ENCODE results near the gene MUC22. TPM values are rescaled to one million over a fixed set of nuclear protein-coding genes. Genes with fewer than 3 reads are reported as not detected.

MUC22 gene
- total RNA-seq, 5 donors from 2014 or later (not counting 1 experiment from before 2014, with no cell fraction given), result not detected

GRCh38 chr6:31025595-31025994 is 15.3 kb downstream of the MUC22 start:
- Mint-ChIP-seq H3K27me3 (peaks cover 23 to 44% of the 10 kb centered on the region in 2 donors), H3K27ac (no peak overlapping the region), H3K9me3 (no peaks in the 10 kb centered on the region), H3K4me1 (no peaks in the 10 kb centered on the region), H3K36me3 (no peaks in the 10 kb centered on the region), H3K4me3 (no peak overlapping the region)
- CTCF ChIA-PET, result no interaction called here
- Histone ChIP-seq H3K27ac (ENCODE audit: low read length) (no peak overlapping the region), H3K27me3 (replicated peaks in 1 of 2; ENCODE audit: control insufficient read depth in 2 of 2, extremely low read depth in 1 of 2, insufficient read depth in 2 of 2, low read length in 1 of 2) (peaks cover 0 to 38% of the 10 kb centered on the region in 2 experiments), H3K36me3 (ENCODE audit: control insufficient read depth in 2 of 2, extremely low read depth in 1 of 2, insufficient read depth in 1 of 2, low read length in 1 of 2) (no peaks in the 10 kb centered on the region), H3K4me1 (ENCODE audit: control insufficient read depth in 1 of 2, extremely low read depth in 1 of 2, insufficient read depth in 2 of 2, low read length in 2 of 2) (no peaks in the 10 kb centered on the region), H3K9me3 (no peaks in the 10 kb centered on the region), H3K4me3 (ENCODE audit: control insufficient read depth in 1 of 2, extremely low read depth in 1 of 2, low read length in 1 of 2) (no peak overlapping the region)
- ATAC-seq (replicated peaks in 1 of 4), result no peak
- POLR2A ChIA-PET, result no interaction called here
- WGBS (ENCODE audit: insufficient coverage), result 59% methylated on average over 4 of the region's 4 CpGs
- DNase-seq, result no peak

GRCh38 chr6:31031095-31031494 is 20.8 kb downstream of the MUC22 start:
- no peaks in the 10 kb centered on the region for H3K9me3 ChIP-seq
- peaks cover 0 to 39% of the 10 kb centered on the region in 2 experiments for H3K27me3 ChIP-seq (replicated peaks in 1 of 2; ENCODE audit: control insufficient read depth in 2 of 2, extremely low read depth in 1 of 2, insufficient read depth in 2 of 2, low read length in 1 of 2)
- POLR2A ChIA-PET, result no interaction called here
- no peak for DNase-seq
- H3K27me3 Mint-ChIP-seq, result peaks cover 21 to 24% of the 10 kb centered on the region in 2 donors
- H3K4me1 ChIP-seq (ENCODE audit: control insufficient read depth in 1 of 2, extremely low read depth in 1 of 2, insufficient read depth in 2 of 2, low read length in 2 of 2), result no peaks in the 10 kb centered on the region
- no peak overlapping the region for H3K27ac ChIP-seq (ENCODE audit: low read length)
- no peak overlapping the region for H3K27ac Mint-ChIP-seq
- no peak for ATAC-seq (replicated peaks in 1 of 4)
- H3K36me3 ChIP-seq (ENCODE audit: control insufficient read depth in 2 of 2, extremely low read depth in 1 of 2, insufficient read depth in 1 of 2, low read length in 1 of 2), result no peaks in the 10 kb centered on the region
- CTCF ChIA-PET, result interaction anchor here in 1 of 2 donors (0.6 kb wide), 1 partner anchor 184 kb away, joined by 4 read pairs; no protein-coding TSS in a partner anchor
- no peaks in the 10 kb centered on the region for H3K4me1 Mint-ChIP-seq
- no peaks in the 10 kb centered on the region for H3K36me3 Mint-ChIP-seq
- no peak overlapping the region for H3K4me3 Mint-ChIP-seq
- 78% methylated on average over 3 of the region's 6 CpGs for WGBS (ENCODE audit: insufficient coverage)
- no peaks in the 10 kb centered on the region for H3K9me3 Mint-ChIP-seq
- no peak overlapping the region for H3K4me3 ChIP-seq (ENCODE audit: control insufficient read depth in 1 of 2, extremely low read depth in 1 of 2, low read length in 1 of 2)

GRCh38 chr6:31033075-31033474 is 22.8 kb downstream of the MUC22 start:
- H3K36me3 Mint-ChIP-seq, result no peaks in the 10 kb centered on the region
- peaks cover 0 to 33% of the 10 kb centered on the region in 2 experiments for H3K27me3 ChIP-seq (replicated peaks in 1 of 2; ENCODE audit: control insufficient read depth in 2 of 2, extremely low read depth in 1 of 2, insufficient read depth in 2 of 2, low read length in 1 of 2)
- H3K4me3 Mint-ChIP-seq, result no peak overlapping the region

DNA sequence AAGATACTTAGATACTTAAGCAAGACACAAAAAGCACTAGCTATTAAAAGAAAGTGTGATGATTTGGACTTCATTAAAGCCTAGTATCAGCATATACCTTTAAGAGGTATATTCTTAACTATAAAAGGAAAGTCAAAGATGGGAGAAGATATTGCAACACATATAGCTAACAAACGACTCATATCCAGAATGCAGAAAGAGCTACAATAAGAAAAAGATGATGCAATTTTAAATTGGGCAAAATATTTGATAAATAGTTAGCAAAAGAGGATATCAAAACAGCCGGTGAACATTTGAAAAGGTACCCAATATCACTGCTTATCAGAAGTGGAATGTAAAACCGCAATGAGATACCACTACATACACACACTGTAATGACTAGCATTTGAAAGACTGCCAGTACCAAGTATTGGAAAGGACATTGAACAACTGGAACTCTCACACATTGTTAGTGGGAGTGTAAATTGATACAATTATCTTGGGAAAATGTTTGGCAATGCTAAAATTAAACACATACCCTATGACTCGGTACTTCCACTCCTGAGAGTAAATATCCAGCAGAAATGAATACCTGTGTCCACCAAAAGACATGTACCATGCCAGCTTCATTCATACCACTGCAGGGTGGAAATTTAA is 25.7 kb downstream of the MUC22 start:
- WGBS (ENCODE audit: insufficient coverage), result no CpG with 5 or more reads among the region's 4 CpGs

More at GRCh38 chr6:31033075-31033474, 22.8 kb downstream of the MUC22 start:
- H3K9me3 ChIP-seq, result no peaks in the 10 kb centered on the region
- H3K36me3 ChIP-seq (ENCODE audit: control insufficient read depth in 2 of 2, extremely low read depth in 1 of 2, insufficient read depth in 1 of 2, low read length in 1 of 2), result no peaks in the 10 kb centered on the region
- DNase-seq (no peak), ATAC-seq (replicated peaks in 1 of 4) (no peak)
- Mint-ChIP-seq H3K9me3 (no peaks in the 10 kb centered on the region), H3K4me1 (no peaks in the 10 kb centered on the region), H3K27ac (no peak overlapping the region), H3K27me3 (peaks cover 13 to 22% of the 10 kb centered on the region in 2 donors)
- CTCF ChIA-PET, result no interaction called here
- 81% methylated on average over 4 of the region's 4 CpGs for WGBS (ENCODE audit: insufficient coverage)
- H3K27ac ChIP-seq (ENCODE audit: low read length), result no peak overlapping the region
- POLR2A ChIA-PET, result no interaction called here
- no peak overlapping the region for H3K4me3 ChIP-seq (ENCODE audit: control insufficient read depth in 1 of 2, extremely low read depth in 1 of 2, low read length in 1 of 2)
- H3K4me1 ChIP-seq (ENCODE audit: control insufficient read depth in 1 of 2, extremely low read depth in 1 of 2, insufficient read depth in 2 of 2, low read length in 2 of 2), result no peaks in the 10 kb centered on the region

GRCh38 chr6:31037169-31037568 is 26.9 kb downstream of the MUC22 start:
- Mint-ChIP-seq H3K36me3 (no peaks in the 10 kb centered on the region), H3K4me1 (no peaks in the 10 kb centered on the region), H3K4me3 (no peak overlapping the region), H3K27ac (no peak overlapping the region), H3K27me3 (peaks cover 9 to 11% of the 10 kb centered on the region in 2 donors), H3K9me3 (no peaks in the 10 kb centered on the region)
- Histone ChIP-seq H3K9me3 (no peaks in the 10 kb centered on the region), H3K4me3 (ENCODE audit: control insufficient read depth in 1 of 2, extremely low read depth in 1 of 2, low read length in 1 of 2) (no peak overlapping the region), H3K36me3 (ENCODE audit: control insufficient read depth in 2 of 2, extremely low read depth in 1 of 2, insufficient read depth in 1 of 2, low read length in 1 of 2) (no peaks in the 10 kb centered on the region), H3K27me3 (replicated peaks in 1 of 2; ENCODE audit: control insufficient read depth in 2 of 2, extremely low read depth in 1 of 2, insufficient read depth in 2 of 2, low read length in 1 of 2) (peaks cover 0 to 18% of the 10 kb centered on the region in 2 experiments), H3K4me1 (ENCODE audit: control insufficient read depth in 1 of 2, extremely low read depth in 1 of 2, insufficient read depth in 2 of 2, low read length in 2 of 2) (no peaks in the 10 kb centered on the region), H3K27ac (ENCODE audit: low read length) (no peak overlapping the region)
- ChIA-PET POLR2A (no interaction called here), CTCF (no interaction called here)
- DNase-seq (no peak), ATAC-seq (replicated peaks in 1 of 4) (no peak)
- WGBS (ENCODE audit: insufficient coverage), result 84% methylated on average over 6 of the region's 7 CpGs

More for the DNA sequence above, 25.7 kb downstream of the MUC22 start:
- ATAC-seq (replicated peaks in 1 of 4) (no peak), DNase-seq (no peak)
- Histone ChIP-seq H3K36me3 (ENCODE audit: control insufficient read depth in 2 of 2, extremely low read depth in 1 of 2, insufficient read depth in 1 of 2, low read length in 1 of 2) (no peaks in the 10 kb centered on the region), H3K27ac (ENCODE audit: low read length) (no peak overlapping the region), H3K4me3 (ENCODE audit: control insufficient read depth in 1 of 2, extremely low read depth in 1 of 2, low read length in 1 of 2) (no peak overlapping the region), H3K27me3 (replicated peaks in 1 of 2; ENCODE audit: control insufficient read depth in 2 of 2, extremely low read depth in 1 of 2, insufficient read depth in 2 of 2, low read length in 1 of 2) (peaks cover 0 to 20% of the 10 kb centered on the region in 2 experiments), H3K9me3 (no peaks in the 10 kb centered on the region), H3K4me1 (ENCODE audit: control insufficient read depth in 1 of 2, extremely low read depth in 1 of 2, insufficient read depth in 2 of 2, low read length in 2 of 2) (no peaks in the 10 kb centered on the region)
- Mint-ChIP-seq H3K9me3 (no peaks in the 10 kb centered on the region), H3K27me3 (peaks cover 7 to 11% of the 10 kb centered on the region in 2 donors), H3K4me3 (no peak overlapping the region), H3K36me3 (no peaks in the 10 kb centered on the region), H3K4me1 (no peaks in the 10 kb centered on the region), H3K27ac (no peak overlapping the region)
- ChIA-PET POLR2A (no interaction called here), CTCF (interaction anchor here in 1 of 2 donors (0.6 kb wide), 1 partner anchor 16 kb away, joined by 3 read pairs; no protein-coding TSS in a partner anchor)

DNA sequence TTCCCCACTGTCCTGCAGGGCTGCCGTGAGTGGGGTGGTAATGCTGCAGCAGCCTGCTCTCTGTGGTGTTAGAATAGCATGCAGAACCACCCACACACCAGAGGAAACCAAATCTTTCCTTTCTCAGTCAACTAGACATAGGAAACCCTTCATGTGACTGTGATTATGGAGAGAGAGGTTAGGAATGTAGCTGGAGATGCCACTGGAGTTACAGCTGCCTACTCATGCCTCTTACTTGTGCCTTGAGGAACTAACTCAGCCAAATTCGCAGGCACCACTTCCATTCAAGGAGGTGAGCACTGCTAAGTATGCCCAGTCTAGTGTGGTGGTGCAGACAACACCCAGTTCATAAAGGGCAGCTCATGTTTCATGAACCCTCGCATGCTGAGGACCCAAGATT is 27.4 kb downstream of the MUC22 start:
- 100% methylated on average over 1 of the region's 3 CpGs for WGBS (ENCODE audit: insufficient coverage)
- Mint-ChIP-seq H3K27ac (no peak overlapping the region), H3K4me1 (no peaks in the 10 kb centered on the region), H3K36me3 (no peaks in the 10 kb centered on the region), H3K4me3 (no peak overlapping the region), H3K9me3 (no peaks in the 10 kb centered on the region), H3K27me3 (peaks cover 4 to 11% of the 10 kb centered on the region in 2 donors)
- ChIA-PET POLR2A (no interaction called here), CTCF (no interaction called here)
- Histone ChIP-seq H3K4me1 (ENCODE audit: control insufficient read depth in 1 of 2, extremely low read depth in 1 of 2, insufficient read depth in 2 of 2, low read length in 2 of 2) (no peaks in the 10 kb centered on the region), H3K4me3 (ENCODE audit: control insufficient read depth in 1 of 2, extremely low read depth in 1 of 2, low read length in 1 of 2) (no peak overlapping the region), H3K36me3 (ENCODE audit: control insufficient read depth in 2 of 2, extremely low read depth in 1 of 2, insufficient read depth in 1 of 2, low read length in 1 of 2) (no peaks in the 10 kb centered on the region), H3K9me3 (no peaks in the 10 kb centered on the region), H3K27me3 (replicated peaks in 1 of 2; ENCODE audit: control insufficient read depth in 2 of 2, extremely low read depth in 1 of 2, insufficient read depth in 2 of 2, low read length in 1 of 2) (peaks cover 0 to 16% of the 10 kb centered on the region in 2 experiments), H3K27ac (ENCODE audit: low read length) (no peak overlapping the region)
- ATAC-seq (replicated peaks in 1 of 4), result no peak
- DNase-seq, result no peak
